Stromal cell of bone marrow (primary cell): ENCODE results near the gene ST6GAL1.

Experiments
- DNase-seq: peaks from one replicate; pipeline ENCODE4 v3.0.0-alpha.2; 2012; ENCODE audit warnings: low read depth

The ST6GAL1 gene

GRCh38 chr3:187079090-187080022, 149.0 kb downstream of the ST6GAL1 start:
- no peak for DNase-seq

GRCh38 chr3:187080799-187081450, 150.6 kb downstream of the ST6GAL1 start:
- no peak for DNase-seq

GRCh38 chr3:187082758-187083375, 152.5 kb downstream of the ST6GAL1 start:
- no peak for DNase-seq

- no peak for DNase-seq
These were observed 153.8 kb downstream of the ST6GAL1 start for GRCh38 chr3:187084126-187084525.

GRCh38 chr3:187084580-187084979, 154.3 kb downstream of the ST6GAL1 start:
- no peak for DNase-seq

- DNase-seq = no peak
These were observed 154.8 kb downstream of the ST6GAL1 start for GRCh38 chr3:187085021-187085666.

- DNase-seq = no peak
These were observed 155.6 kb downstream of the ST6GAL1 start for GRCh38 chr3:187085933-187086332.

- no peak for DNase-seq
These were observed 156.5 kb downstream of the ST6GAL1 start for GRCh38 chr3:187086831-187087230.

- DNase-seq = no peak
These were observed 158.4 kb downstream of the ST6GAL1 start for GRCh38 chr3:187088701-187089100.

- DNase-seq = no peak
These were observed 163.0 kb downstream of the ST6GAL1 start for GRCh38 chr3:187093320-187093719.

- DNase-seq = no peak
These were observed 168.7 kb downstream of the ST6GAL1 start for GRCh38 chr3:187098923-187099512.

GRCh38 chr3:187101184-187102072, 171.1 kb downstream of the ST6GAL1 start:
- DNase-seq = peak; percentile 43

GRCh38 chr3:187102073-187102634, 171.8 kb downstream of the ST6GAL1 start:
- no peak for DNase-seq

GRCh38 chr3:187103251-187103650, 172.9 kb downstream of the ST6GAL1 start:
- DNase-seq = no peak

- no peak for DNase-seq
These were observed 174.0 kb downstream of the ST6GAL1 start for GRCh38 chr3:187104342-187104741.

- peak; percentile 81 for DNase-seq
These were observed 174.6 kb downstream of the ST6GAL1 start for GRCh38 chr3:187104933-187105332.

GRCh38 chr3:187105700-187106099, 175.4 kb downstream of the ST6GAL1 start:
- DNase-seq = no peak

GRCh38 chr3:187107989-187108388, 177.7 kb downstream of the ST6GAL1 start:
- peak; percentile 62 for DNase-seq

GRCh38 chr3:187110156-187110555, 179.8 kb downstream of the ST6GAL1 start:
- DNase-seq = no peak
